HEK293 (cell line): ENCODE measurements around the gene UBXN1.

ENCODE experiments used
- CTCF ChIA-PET: fragments of 350-600 bp; formaldehyde crosslinking; extraction: SDS; loops from one replicate; lab custom pipeline; 2021; ENCODE audit warnings: antibody characterized with exemption; lab: Yijun Ruan, JAX
- POLR2A ChIA-PET: fragments of 300-600 bp; formaldehyde crosslinking; extraction: SDS; loops from one replicate; lab custom pipeline; 2020; ENCODE audit warnings: antibody characterized with exemption, inconsistent platforms; lab: Yijun Ruan, JAX
- H3K27ac ChIP-seq: fragments of 200-500 bp; sonication (Bioruptor generic); 2 replicates; pipeline ENCODE4 v1.5.1; 2014; ENCODE audit warnings: low read depth, low read length, control low read depth, inconsistent platforms; ENCODE audit errors: extremely low read depth
- H3K36me3 ChIP-seq, 2 experiments: fragments of 200-500 bp in 1 of 2; sonication (Bioruptor generic) in 1 of 2; 1 replicate in 1 of 2; 2 replicates in 1 of 2; pipeline ENCODE4 v1.5.1; 2014 to 2017; ENCODE audit warnings: inconsistent platforms in 2 of 2, low read length in 2 of 2; ENCODE audit not compliant: control insufficient read depth in 2 of 2, insufficient read depth in 1 of 2
- H3K4me1 ChIP-seq: fragments of 200-500 bp; sonication (Bioruptor generic); 2 replicates; pipeline ENCODE4 v1.5.1; 2014; ENCODE audit warnings: mild to moderate bottlenecking, low read length, inconsistent platforms; ENCODE audit not compliant: control insufficient read depth, insufficient read depth
- H3K4me3 ChIP-seq: 2 replicates; pipeline ENCODE4 v1.5.1; 2011; ENCODE audit warnings: low read depth, mild to moderate bottlenecking, control low read depth, low read length, moderate library complexity
- H3K9me3 ChIP-seq: fragments of 200-500 bp; sonication (Bioruptor generic); 2 replicates; pipeline ENCODE4 v1.5.1; 2014; ENCODE audit warnings: low read depth, low read length, inconsistent platforms; ENCODE audit not compliant: control insufficient read depth, insufficient read depth
- ATF2 ChIP-seq: fragments of 450-650 bp; formaldehyde crosslinking; IDR thresholded peaks from 2 replicates; pipeline ENCODE4 v1.5.1; 2016; ENCODE audit warnings: missing biosample characterization, missing genetic modification characterization, low read depth
- FEZF1 ChIP-seq: fragments of 450-650 bp; formaldehyde crosslinking; IDR thresholded peaks from 2 replicates; pipeline ENCODE4 v1.5.1; 2016; ENCODE audit warnings: missing biosample characterization, missing genetic modification characterization
- GLIS1 ChIP-seq: fragments of 450-650 bp; formaldehyde crosslinking; IDR thresholded peaks from 2 replicates; pipeline ENCODE4 v1.5.1; 2016; ENCODE audit warnings: missing biosample characterization, missing genetic modification characterization
- HOXD13 ChIP-seq: sonication (generic); formaldehyde crosslinking; IDR thresholded peaks from 2 replicates; pipeline ENCODE4 v1.8.0; 2022; ENCODE audit warnings: missing genetic modification reagents, borderline replicate concordance
- OSR2 ChIP-seq: fragments of 450-650 bp; formaldehyde crosslinking; IDR thresholded peaks from 2 replicates; pipeline ENCODE4 v1.5.1; 2016; ENCODE audit warnings: missing biosample characterization, missing genetic modification characterization
- REST ChIP-seq: fragments of 450-650 bp; formaldehyde crosslinking; IDR thresholded peaks from 2 replicates; pipeline ENCODE4 v1.5.1; 2016; ENCODE audit warnings: missing biosample characterization, missing genetic modification characterization
- SCRT2 ChIP-seq: fragments of 450-650 bp; formaldehyde crosslinking; IDR thresholded peaks from 2 replicates; pipeline ENCODE4 v1.5.1; 2016; ENCODE audit warnings: missing biosample characterization, missing genetic modification characterization
- YY2 ChIP-seq: fragments of 450-650 bp; formaldehyde crosslinking; IDR thresholded peaks from 2 replicates; pipeline ENCODE4 v1.5.1; 2016; ENCODE audit warnings: missing biosample characterization, missing genetic modification characterization
- ZBTB8A ChIP-seq: fragments of 450-650 bp; formaldehyde crosslinking; IDR thresholded peaks from 2 replicates; pipeline ENCODE4 v1.5.1; 2016; ENCODE audit warnings: missing biosample characterization, missing genetic modification characterization
- ZNF121 ChIP-seq: fragments of 450-650 bp; formaldehyde crosslinking; IDR thresholded peaks from 2 replicates; pipeline ENCODE4 v1.5.1; 2016; ENCODE audit warnings: missing biosample characterization, missing genetic modification characterization
- ZNF169 ChIP-seq: fragments of 450-650 bp; formaldehyde crosslinking; IDR thresholded peaks from 2 replicates; pipeline ENCODE4 v1.5.1; 2016; ENCODE audit warnings: missing biosample characterization, missing genetic modification characterization
- ZNF18 ChIP-seq: fragments of 450-650 bp; formaldehyde crosslinking; IDR thresholded peaks from 2 replicates; pipeline ENCODE4 v1.5.1; 2016; ENCODE audit warnings: missing biosample characterization, missing genetic modification characterization
- ZNF2 ChIP-seq: fragments of 450-650 bp; formaldehyde crosslinking; IDR thresholded peaks from 2 replicates; pipeline ENCODE4 v1.5.1; 2016; ENCODE audit warnings: missing biosample characterization, missing genetic modification characterization
- ZNF221 ChIP-seq: fragments of 450-650 bp; formaldehyde crosslinking; IDR thresholded peaks from 2 replicates; pipeline ENCODE4 v1.5.1; 2017; ENCODE audit warnings: missing biosample characterization, missing genetic modification characterization, borderline replicate concordance
- ZNF24 ChIP-seq: fragments of 450-650 bp; formaldehyde crosslinking; IDR thresholded peaks from 2 replicates; pipeline ENCODE4 v1.5.1; 2016; ENCODE audit warnings: missing biosample characterization, missing genetic modification characterization
- ZNF280C ChIP-seq: fragments of 450-650 bp; formaldehyde crosslinking; IDR thresholded peaks from 2 replicates; pipeline ENCODE4 v1.5.1; 2016; ENCODE audit warnings: missing biosample characterization, missing genetic modification characterization
- ZNF302 ChIP-seq: fragments of 450-650 bp; formaldehyde crosslinking; IDR thresholded peaks from 2 replicates; pipeline ENCODE4 v1.5.1; 2016; ENCODE audit warnings: missing biosample characterization, missing genetic modification characterization, low read depth
- ZNF354C ChIP-seq: fragments of 450-650 bp; formaldehyde crosslinking; IDR thresholded peaks from 2 replicates; pipeline ENCODE4 v1.5.1; 2016; ENCODE audit warnings: missing biosample characterization, missing genetic modification characterization, low read depth, borderline replicate concordance
- ZNF433 ChIP-seq: fragments of 450-650 bp; formaldehyde crosslinking; IDR thresholded peaks from 2 replicates; pipeline ENCODE4 v1.5.1; 2016; ENCODE audit warnings: missing biosample characterization, missing genetic modification characterization, low read depth
- ZNF544 ChIP-seq: fragments of 450-650 bp; formaldehyde crosslinking; IDR thresholded peaks from 2 replicates; pipeline ENCODE4 v1.5.0; 2017; ENCODE audit warnings: missing biosample characterization, missing genetic modification characterization
- ZNF561 ChIP-seq: fragments of 450-650 bp; IDR thresholded peaks from 2 replicates; pipeline ENCODE4 v1.5.1; 2018; ENCODE audit warnings: missing biosample characterization, missing genetic modification characterization, borderline replicate concordance
- ZNF596 ChIP-seq: fragments of 450-650 bp; IDR thresholded peaks from 2 replicates; pipeline ENCODE4 v1.5.0; 2018; ENCODE audit warnings: missing biosample characterization, mild to moderate bottlenecking, missing genetic modification characterization, moderate library complexity
- ZNF654 ChIP-seq: fragments of 450-650 bp; formaldehyde crosslinking; IDR thresholded peaks from 2 replicates; pipeline ENCODE4 v1.5.1; 2016; ENCODE audit warnings: low read depth, missing biosample characterization, missing genetic modification characterization
- ZNF776 ChIP-seq: fragments of 450-650 bp; formaldehyde crosslinking; IDR thresholded peaks from 2 replicates; pipeline ENCODE4 v1.5.0; 2017; ENCODE audit warnings: missing biosample characterization, missing genetic modification characterization, borderline replicate concordance

The UBXN1 gene

GRCh38 chr11:62706850-62707247 lies 28.0 kb upstream of the UBXN1 start:
- no peak overlapping the region; the same call in 1 of the 2 replicates for H3K27ac ChIP-seq
- POLR2A ChIA-PET = interaction anchor here (0.9 to 3.7 kb wide), 18 partner anchors 9 to 134 kb away, joined by 3 to 34 read pairs (median 10); partner anchors contain the start of genes C11orf98, CSKMT, EEF1G and HNRNPUL2
- peaks cover 7 to 90% of the 10 kb centered on the region in 2 experiments for H3K36me3 ChIP-seq
- no peaks in the 10 kb centered on the region for H3K9me3 ChIP-seq
- CTCF ChIA-PET = interaction anchor here (0.5 to 2.1 kb wide), 3 partner anchors 10 to 63 kb away, joined by 3 to 7 read pairs (median 3); no protein-coding TSS in a partner anchor
- TF ChIP-seq HOXD13 (CRISPR knock-in tag) = no peak
- TF ChIP-seq ZNF776 (tag by site-specific recombination) = no peak
- no peak for TF ChIP-seq ZNF433 (tag by site-specific recombination)
- TF ChIP-seq ZNF654 (tag by site-specific recombination) = no peak
- no peak for TF ChIP-seq ZNF354C (tag by site-specific recombination)
- no peak for TF ChIP-seq YY2 (tag by site-specific recombination)
- TF ChIP-seq ZNF169 (tag by site-specific recombination) = no peak
- TF ChIP-seq ZNF24 = no peak
- H3K4me3 ChIP-seq = no peak overlapping the region
- H3K4me1 ChIP-seq = peaks cover 3% of the 10 kb centered on the region; the same call in 1 of the 2 replicates

GRCh38 chr11:62705880-62706849 lies 27.3 kb upstream of the UBXN1 start:
- Histone ChIP-seq H3K36me3 (peaks cover 13 to 90% of the 10 kb centered on the region in 2 experiments), H3K27ac (peak overlapping the region; percentile 62), H3K9me3 (no peaks in the 10 kb centered on the region), H3K4me3 (peak overlapping the region; percentile 62), H3K4me1 (peaks cover 3% of the 10 kb centered on the region; the same call in 1 of the 2 replicates)
- ChIA-PET POLR2A (interaction anchor here (0.8 to 3.7 kb wide), 20 partner anchors 9 to 149 kb away, joined by 3 to 34 read pairs (median 7); partner anchors contain the start of genes C11orf98, CSKMT, EEF1G and HNRNPUL2), CTCF (interaction anchor here (0.7 to 2.1 kb wide), 7 partner anchors 9 to 281 kb away, joined by 3 to 7 read pairs (median 3); no protein-coding TSS in a partner anchor)
- TF ChIP-seq ATF2 (tag by site-specific recombination) = no peak
- peak; percentile 70 for TF ChIP-seq SCRT2 (tag by site-specific recombination)
- peak; percentile 32; the same call in 1 of the 2 replicates for TF ChIP-seq REST
- 0 out of 2 replicates have a peak, but pooled peaks have one; percentile 47 for TF ChIP-seq ZNF18 (tag by site-specific recombination)
- TF ChIP-seq FEZF1 = peak; percentile 70
- peak; percentile 90 for TF ChIP-seq ZBTB8A (tag by site-specific recombination)
- TF ChIP-seq GLIS1 (tag by site-specific recombination) = peak; percentile 55
- peak; percentile 59 for TF ChIP-seq ZNF2 (tag by site-specific recombination)
- no peak for TF ChIP-seq ZNF24
- TF ChIP-seq ZNF221 (tag by site-specific recombination) = no peak
- no peak for TF ChIP-seq ZNF280C (tag by site-specific recombination)
- TF ChIP-seq ZNF121 (tag by site-specific recombination) = no peak
- TF ChIP-seq OSR2 (tag by site-specific recombination) = peak; percentile 19; the same call in 1 of the 2 replicates
- TF ChIP-seq ZNF596 (tag by site-specific recombination) = no peak
- no peak for TF ChIP-seq ZNF302 (tag by site-specific recombination)
- no peak for TF ChIP-seq ZNF561
- no peak for TF ChIP-seq ZNF544 (tag by site-specific recombination)
